Measurements from ENCODE around the gene COL23A1.

DNA sequence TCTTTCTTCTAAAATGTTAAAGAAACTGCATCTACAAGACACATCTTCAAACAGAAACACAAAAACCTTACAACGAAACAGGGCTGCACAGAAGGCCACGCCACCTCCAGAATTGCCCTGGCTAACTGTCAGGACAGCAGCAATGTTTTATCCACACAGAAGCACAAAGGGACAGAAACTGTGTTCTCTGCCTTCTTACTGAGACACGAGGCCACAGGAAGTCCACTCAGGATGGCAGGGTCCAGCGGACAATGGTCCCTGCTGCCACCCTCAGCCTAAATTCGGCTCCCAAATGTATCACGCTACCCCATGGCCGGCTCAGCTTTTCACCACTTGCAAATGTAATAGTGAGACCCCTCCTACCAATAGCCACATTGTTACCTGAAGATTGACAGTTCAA is 197.8 kb downstream of the COL23A1 start:
- TF ChIP-seq, protein P1, sequence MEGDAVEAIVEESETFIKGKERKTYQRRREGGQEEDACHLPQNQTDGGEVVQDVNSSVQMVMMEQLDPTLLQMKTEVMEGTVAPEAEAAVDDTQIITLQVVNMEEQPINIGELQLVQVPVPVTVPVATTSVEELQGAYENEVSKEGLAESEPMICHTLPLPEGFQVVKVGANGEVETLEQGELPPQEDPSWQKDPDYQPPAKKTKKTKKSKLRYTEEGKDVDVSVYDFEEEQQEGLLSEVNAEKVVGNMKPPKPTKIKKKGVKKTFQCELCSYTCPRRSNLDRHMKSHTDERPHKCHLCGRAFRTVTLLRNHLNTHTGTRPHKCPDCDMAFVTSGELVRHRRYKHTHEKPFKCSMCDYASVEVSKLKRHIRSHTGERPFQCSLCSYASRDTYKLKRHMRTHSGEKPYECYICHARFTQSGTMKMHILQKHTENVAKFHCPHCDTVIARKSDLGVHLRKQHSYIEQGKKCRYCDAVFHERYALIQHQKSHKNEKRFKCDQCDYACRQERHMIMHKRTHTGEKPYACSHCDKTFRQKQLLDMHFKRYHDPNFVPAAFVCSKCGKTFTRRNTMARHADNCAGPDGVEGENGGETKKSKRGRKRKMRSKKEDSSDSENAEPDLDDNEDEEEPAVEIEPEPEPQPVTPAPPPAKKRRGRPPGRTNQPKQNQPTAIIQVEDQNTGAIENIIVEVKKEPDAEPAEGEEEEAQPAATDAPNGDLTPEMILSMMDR (IDR thresholded peaks at IDR 0.05) = no peak
- no peak for TF ChIP-seq EZH2 (IDR thresholded peaks at IDR 0.05; ENCODE audit: borderline replicate concordance, insufficient read depth, low read depth, low read length, poor library complexity, severe bottlenecking)

Measured in B cell (primary cell).